HG03097 (cell line): ENCODE data around the gene SLC6A18.

Experiments used
- ATAC-seq: cut with Tn5 transposase; IDR thresholded peaks from one replicate; pipeline ENCODE4 v1.9.1; 2021; ENCODE audit not compliant: unreplicated experiment, low FRiP score

Gene SLC6A18

DNA sequence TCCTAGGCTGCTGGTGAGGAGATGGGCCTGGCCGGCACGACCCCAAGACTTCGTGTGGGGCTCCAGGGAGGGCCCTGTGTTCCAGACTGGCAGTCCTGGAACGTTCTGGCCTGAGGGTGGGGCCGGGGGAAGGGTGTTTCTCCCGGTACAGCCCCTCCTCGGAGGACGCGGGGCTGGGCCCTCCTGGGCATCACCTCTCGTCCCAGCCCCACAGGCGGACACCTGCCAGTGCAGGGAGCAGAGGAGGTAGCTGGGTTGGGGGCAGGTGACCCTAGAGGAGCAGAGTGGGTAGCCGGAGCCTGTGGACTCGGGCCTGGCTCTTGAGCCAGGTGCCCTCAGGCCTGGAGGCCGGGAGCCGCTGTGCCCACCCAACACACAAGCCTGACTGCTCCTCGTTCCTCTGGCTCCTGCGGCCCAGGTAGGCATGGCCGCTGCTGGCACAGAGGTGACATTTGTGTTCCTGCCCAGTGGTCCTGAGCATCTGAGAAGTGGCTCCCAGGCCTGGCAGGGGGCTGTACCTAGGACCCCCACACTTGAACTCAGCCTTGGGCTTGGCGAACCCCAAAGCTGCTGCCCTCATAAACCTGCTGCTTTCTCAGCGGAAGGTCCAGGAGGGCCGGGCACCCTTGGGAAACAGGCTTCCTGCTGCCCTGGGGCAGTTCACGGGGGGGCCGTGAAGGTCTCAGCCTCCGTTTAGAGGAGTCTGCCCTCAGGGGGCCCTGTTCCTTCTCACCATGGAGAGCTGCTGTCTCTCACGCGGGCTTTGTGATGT, 23.0 kb upstream of the SLC6A18 start:
- no peak for ATAC-seq

DNA sequence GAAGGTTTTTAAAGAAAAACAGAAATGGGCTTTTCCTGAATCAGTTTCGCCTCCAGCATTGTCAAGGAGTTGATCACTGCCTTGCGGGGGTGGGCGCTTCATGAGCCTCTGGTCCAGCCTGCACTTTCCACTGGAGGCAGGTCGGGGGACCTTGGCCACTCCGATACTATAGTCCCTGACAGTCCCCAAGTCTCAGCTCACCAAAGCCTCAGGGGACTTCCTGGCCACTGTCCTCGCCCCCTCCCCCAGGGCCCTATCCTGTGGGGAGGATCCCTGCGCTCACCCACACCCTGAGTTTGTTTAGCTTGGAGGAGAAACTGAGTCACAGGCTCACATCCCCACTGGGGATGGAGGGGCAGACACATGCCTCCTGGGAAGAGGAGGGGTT, 22.4 kb upstream of the SLC6A18 start:
- ATAC-seq, result no peak

DNA sequence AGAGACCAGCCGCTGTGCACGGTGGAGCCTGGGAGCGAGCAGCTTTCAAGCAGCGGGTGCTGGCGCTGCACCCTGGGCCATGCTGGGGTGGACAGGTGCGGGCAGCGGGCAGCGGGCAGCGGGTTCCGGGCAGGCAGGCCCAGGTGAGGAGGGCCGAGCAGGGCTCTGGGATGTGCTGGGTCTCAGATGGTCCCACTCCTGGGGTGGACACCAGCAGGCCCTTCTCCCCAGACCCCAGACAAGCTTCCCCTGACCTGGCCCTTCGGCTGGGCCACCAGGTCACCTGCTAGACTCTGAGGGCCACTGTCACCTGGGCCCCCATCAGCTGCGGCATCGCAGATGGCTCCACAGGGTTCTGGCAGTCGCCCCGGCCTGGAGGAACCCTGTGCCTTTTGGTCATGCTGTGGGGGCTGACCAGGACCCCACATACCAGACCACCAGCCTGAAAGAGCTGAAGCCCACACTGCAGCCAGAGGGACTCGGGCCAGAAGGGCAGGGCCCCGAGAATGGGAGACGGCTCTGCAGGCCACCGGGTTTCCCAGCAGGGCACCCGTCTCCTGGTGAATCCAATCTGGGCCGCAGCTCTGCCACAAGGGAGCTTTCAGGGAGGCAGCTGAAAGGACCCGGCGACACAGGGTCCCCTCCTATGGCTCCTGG, 21.7 kb upstream of the SLC6A18 start:
- no peak for ATAC-seq

DNA sequence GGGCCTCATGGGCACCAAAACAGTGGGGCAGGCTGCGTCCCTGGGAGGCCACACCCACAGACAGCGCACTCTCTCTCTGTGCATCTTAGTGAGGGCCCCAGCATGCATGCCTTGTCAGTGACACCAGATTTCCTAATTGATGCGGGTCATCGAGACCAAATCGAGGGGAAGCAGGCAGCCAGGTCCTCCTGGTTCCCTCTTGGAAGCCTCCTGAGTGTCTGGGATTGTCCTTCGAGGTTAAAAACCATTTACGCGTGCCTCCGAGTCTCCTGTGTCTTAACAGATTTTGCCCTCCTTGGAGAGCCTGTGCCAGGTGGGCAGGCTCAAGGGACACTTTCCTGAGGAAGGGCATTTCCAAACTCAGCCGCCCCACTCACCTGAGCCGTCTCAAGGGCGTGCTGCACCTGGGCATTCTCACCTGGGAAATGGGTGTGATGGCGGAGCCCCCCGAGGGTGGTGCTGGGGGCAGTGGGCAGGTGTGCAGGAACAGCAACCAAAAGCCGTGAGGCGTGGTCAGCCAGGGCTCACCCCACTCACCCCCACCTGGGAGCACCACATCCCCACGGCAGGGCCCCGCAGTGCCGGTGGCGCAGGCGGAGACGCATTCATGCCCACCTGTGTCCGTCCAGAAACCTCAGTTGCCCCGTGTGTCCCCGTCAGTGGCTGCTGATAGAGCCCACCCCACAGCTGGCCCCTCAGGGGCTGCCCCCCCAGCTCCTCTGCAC, 21.1 kb upstream of the SLC6A18 start:
- ATAC-seq, result no peak

DNA sequence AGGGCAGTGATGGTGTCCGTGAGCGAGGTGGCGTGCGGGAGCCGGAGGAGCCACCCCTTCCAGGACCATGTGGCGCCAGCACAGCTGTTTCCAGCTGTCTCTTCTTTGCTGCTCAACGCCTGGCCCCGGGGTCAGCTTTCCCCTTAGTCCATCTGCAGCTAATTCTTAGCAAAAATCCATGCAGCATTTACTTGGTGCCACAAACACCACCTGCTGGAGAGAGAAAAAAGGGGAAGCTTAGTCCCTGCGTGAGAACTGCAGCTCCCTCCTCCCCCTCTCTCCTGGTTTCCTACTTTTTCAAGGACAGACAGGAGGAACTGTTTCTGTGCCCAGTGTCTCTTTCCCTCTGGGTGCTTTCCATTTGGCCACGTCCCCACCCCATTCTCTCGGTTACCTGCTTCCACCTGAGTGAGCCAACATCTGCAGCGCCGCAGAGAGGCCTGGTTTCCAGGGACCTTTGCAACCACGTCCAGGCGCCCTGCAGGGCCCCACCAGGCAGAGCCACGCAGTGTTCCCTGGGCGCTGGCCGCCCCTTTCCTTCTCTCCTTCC, 20.4 kb upstream of the SLC6A18 start:
- no peak for ATAC-seq

DNA sequence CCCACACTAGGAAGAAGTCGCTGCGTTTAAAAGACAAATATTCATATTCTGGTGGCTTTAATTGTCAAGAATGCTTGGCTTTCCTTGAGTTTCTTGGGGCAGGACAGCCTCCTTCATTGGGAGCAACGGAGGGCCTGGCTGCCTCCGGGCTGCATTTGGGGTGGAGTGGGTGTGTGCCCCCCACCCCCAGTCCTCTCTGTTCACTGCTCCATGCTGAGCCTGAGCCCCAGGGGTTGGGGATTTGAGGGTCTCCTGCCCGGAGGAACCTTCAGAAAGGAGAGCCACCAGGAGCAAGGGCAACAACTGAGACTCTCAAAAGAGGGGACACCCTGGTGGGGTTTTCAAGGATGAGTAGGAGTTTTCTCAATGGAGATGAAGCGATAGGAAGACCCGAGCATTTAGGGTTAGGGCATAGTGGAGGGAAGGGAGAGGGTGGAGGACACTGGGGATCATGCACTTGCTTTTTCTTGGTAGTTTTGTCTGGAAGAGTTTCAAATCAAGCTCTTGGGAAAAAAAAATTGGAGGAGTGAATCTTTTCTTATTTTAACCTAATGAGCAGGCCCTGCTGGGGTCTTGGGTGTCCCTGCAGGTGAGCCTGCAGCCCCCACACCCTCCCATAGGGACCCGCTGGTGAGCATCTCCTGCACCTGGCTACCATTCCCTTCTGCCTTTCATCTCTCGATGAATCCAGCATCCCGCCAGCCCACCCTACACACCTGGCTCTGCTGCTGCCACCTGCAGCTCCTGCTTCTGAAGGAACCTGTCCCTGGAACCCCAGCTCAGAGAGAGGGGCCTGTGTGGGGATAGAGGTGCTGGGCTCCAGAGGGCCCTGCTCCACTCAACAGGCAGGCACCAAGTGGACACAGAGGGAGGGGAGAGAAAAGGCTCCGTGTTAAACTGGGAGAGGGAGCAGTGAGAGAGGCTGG, 19.7 kb upstream of the SLC6A18 start:
- no peak for ATAC-seq

DNA sequence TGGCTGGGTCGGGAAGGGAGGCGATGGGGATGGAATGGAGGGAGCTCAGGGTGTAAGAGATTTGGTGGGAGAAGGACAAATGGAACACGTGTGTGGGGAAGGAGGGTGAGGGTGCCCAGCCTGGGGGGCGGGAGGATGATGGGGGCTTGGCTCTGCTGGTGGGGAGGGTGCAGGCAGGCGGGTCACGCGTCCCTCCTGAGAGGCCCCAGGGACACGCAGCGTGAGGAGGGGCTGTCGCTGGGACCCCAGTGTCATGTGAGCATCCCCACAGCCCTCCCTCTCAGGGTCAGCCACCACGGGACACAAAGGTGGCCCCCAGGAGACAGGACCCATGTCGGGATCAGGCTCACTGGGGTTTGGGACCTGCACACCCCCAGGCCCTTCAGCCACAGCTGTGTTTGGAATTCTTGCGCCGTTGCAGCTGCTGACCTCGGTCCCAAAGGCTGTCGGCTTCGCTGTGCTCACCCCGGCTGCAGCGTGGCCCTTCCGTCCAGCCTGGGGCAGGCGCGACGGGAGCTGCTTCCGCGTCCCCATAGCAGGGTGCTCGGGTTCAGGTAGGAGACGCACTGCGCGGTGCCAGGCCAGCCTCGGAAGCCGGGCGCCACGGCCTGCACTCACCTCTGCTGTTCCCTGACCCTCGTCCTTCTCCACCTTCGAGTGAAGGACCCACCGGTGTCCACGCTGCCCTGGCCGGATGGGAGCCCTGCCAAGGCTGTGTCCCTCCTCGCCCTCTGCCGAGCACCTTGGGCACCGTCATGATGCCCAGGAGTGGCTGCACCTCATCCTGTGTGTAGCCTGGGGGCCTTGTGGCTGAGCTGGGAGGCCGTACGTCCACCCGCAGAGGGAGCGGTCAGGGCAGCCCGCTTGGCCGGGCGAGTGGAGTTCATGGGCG, 18.4 kb upstream of the SLC6A18 start:
- no peak for ATAC-seq

DNA sequence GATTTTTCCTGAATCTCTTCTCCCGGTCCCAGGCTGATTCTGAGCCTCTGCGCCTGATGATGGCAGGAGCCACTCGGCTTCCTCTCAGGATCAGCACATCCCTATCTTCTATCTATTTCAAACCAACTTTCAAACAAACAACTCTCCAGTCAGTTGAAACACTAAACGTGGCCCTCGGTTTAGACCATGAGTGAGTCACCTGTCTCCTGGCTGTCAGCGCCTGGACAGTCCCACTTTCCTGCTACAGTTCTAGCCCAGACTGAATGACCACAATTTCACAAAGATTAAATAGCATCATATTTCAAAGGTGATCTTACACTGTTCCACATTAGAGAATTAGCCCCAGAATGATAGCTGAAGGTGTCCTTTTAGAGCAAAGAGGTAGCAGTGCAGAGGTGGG, 17.6 kb upstream of the SLC6A18 start:
- no peak for ATAC-seq

DNA sequence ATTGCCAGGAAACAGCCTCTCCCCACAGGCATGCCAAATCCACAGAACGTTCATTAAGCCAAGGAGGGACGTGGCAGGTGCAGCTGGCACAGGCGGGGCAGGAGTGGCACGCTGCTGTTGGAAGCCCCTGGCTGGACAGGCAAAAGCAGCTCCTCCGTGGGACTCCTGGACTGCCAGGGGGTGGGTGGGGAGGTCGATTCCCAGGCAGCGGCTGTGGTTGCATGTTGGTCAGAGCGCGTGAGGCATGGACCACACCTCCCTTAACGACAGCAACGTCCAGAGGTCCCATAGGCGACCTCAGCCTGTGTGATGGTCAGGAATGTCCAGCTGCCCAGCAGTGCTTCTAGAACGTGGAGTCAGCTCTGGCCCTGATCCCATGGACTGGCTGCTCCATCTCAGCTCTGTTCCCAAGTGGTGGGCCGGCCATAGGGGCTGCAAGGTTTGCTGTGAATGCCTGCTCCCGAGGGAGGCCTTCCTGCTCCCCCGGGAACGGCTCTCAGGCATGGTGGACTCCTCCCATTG, 16.9 kb upstream of the SLC6A18 start:
- no peak for ATAC-seq

DNA sequence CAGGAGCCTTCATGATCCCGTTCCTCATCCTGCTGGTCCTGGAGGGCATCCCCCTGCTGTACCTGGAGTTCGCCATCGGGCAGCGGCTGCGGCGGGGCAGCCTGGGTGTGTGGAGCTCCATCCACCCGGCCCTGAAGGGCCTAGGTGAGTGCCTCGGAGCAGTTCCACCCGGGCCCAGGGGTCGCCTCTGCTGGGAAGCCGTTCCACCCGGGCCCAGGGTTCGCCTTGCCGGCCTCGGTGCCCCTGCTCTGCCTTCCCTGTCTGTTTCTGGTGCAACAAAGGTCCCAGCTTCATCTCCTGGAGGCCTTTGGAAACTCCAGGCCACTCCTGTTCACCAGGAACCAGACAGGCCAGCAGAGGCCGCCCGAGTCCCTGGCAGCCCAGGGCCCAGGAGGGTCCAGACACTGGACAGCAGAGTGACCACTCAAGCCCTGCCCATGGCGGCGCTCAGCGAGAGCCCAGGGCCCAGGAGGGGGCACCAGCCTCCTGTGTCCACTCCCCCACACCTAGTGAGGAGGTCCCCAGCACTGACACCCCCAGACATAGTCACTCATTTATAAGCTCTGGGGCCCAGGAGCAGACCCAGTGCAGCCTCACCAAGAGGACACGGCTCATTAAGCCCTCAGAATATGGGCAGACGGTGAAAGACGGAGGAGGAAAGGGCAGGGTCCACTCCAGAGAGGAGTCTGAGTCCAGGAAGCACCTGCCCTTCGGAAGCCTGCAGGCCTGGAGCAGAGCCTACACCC, 16.3 kb upstream of the SLC6A18 start:
- ATAC-seq, result no peak

DNA sequence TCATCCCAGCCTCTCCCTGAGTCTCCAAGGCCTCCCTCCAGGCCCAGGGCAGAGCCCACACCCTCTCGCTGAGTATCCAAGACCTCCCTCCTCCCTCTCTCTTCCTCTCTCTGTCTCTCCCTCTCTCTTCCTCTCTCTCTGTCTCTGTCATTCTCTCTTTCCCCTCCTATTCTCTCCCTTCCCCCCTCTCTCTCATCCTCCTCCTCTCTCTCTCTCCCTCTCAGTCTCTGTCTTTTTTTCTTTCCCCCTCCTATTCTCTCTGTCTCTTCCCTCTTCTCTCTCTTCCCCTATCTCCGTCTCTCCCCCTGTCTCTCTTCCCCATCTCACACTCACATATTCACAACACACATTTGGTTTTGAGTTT, 15.7 kb upstream of the SLC6A18 start:
- no peak for ATAC-seq

DNA sequence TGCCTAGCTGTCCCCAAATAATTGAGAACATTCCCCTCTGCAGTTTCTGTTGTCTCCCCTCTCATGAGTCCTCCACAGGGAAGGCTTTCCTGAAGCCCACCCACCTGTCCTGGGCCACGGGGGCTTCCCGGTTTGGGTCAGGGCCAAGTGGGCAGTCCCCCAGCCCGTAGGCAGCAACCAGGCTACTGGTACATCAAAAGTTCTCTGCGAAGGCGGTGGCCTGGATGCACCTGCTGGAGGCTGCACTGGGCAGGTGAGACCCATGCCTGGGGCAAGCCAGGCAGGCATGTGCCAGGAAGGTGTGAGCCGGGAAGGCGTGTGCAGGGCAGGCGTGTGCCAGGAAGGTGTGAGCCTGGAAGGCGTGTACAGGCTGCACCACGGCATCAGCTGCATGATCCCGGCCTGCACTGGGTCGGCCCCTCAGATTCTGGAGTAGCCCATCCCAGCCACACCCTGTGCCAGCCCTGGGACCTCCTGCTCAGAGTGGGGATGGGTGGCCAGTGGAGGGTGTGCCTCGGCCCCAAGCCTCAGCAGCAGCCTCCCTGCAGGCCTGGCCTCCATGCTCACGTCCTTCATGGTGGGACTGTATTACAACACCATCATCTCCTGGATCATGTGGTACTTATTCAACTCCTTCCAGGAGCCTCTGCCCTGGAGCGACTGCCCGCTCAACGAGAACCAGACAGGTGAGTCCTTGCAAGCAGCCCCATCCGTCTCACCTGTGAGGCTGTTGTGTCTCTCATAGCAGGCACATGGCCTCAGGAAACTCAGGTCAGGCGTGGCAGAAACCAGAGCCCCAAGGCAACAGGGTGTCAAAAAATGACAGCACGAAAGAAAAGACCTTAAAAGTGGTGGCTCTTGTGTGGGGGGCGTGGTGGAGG, 15.0 kb upstream of the SLC6A18 start:
- no peak for ATAC-seq

DNA sequence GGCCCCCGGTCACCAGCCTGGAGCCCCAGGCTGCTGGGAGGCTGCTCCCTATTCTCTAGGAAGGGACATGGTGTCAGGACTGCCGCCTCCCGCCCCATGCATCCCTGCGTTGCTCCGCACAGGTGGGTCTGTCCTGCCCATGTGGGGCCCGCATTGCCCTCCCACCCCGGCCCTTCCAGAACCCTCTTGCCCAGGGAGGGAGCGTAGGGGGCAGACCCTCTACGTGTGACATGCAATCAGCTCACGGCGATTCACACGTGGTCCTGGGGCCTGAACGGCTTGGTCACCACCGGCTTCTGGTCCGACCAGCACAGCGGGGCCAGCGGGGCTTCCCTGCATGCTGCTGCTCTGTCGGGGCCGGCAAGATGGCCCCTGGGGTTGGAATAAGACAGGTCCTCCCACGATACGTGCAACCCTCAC, 14.3 kb upstream of the SLC6A18 start:
- ATAC-seq, result no peak

DNA sequence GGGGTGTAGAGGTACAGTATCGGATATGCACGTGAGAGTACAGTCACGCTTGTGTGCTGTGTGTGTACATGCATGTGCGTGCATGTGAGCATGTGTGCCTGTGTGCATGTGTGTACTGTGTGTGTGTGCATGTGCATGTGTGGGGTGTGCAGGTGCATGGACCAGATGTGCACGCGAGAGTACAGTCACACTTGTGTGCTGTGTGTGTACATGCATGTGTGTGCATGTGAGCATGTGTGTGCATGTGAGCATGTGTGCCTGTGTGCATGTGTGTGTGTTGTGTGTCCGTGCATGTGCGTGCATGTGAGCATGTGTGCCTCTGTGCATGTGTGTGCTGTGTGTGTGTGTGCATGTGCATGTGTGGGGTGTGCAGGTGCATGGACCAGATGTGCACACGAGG, 13.5 kb upstream of the SLC6A18 start:
- ATAC-seq, result no peak

DNA sequence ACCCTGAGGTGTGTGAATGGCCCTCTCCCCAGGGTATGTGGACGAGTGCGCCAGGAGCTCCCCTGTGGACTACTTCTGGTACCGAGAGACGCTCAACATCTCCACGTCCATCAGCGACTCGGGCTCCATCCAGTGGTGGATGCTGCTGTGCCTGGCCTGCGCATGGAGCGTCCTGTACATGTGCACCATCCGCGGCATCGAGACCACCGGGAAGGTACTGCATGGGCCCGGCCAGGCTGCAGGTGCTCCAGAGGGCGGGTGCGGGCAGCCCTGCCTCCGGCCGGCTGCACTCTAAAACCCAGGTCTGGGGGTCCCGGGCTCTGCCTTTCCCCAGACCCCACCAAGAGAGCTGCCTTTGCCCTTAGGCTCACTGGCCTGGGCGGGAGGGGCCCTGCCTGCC, 12.9 kb upstream of the SLC6A18 start:
- no peak for ATAC-seq

DNA sequence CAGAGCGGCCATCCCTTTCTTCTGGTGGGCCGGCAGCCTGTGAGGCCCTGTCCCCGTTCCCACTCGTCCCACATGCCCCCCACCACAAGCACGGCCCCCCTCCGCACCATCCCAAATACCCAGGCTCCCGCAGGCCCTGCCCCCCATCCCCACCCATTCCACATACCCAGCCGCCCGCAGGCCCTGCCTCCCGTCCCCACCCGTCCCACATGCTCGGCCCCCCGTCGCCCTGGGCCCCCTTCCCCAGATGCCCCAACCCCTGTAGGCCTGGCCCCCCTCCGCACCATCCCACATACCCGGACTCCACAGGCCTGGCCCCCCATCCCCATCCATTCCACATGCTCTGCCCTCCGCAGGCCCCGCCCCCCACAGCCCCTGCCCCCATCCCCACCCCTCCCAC, 12.3 kb upstream of the SLC6A18 start:
- ATAC-seq, result no peak

DNA sequence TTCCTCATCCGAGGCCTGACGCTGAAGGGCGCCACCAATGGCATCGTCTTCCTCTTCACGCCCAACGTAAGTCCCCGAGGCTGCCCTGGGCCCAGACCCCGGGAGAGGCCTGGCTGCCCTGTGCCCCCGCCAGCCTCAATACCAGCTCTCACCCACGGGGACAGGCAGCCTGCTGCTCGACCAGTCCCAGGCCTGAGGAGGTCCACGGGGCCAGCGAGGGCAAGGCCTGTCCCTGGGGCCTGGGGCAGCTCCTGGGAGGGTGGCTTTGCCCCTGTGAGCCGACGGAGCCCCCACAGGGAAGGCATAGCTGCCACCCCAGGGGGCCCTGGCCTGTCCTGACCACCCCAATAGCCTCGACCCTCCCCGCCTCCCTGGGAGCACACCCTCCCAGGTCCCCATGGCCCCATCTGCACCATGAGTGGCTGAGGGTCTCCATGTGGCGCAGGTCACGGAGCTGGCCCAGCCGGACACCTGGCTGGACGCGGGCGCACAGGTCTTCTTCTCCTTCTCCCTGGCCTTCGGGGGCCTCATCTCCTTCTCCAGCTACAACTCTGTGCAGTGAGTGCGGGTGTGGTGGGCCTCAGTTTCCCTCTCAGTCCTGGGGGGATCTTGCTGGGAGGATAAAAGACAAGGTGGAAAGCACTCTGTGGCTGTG, 11.5 kb upstream of the SLC6A18 start:
- no peak for ATAC-seq
